GM19452 (cell line): ENCODE results near the gene AVL9.
"Not testable (repeated sequence)": the region's sequence is repeated elsewhere in the genome, so short reads cannot be mapped to it uniquely, and the experiment has no call there.

Experiments used
- ATAC-seq: cut with Tn5 transposase; IDR thresholded peaks from one replicate; pipeline ENCODE4 v1.9.1; 2021; ENCODE audit not compliant: unreplicated experiment

Gene AVL9

GRCh38 chr7:32634798-32635393 lies 139.6 kb downstream of the AVL9 start:
- not testable (repeated sequence) for ATAC-seq

GRCh38 chr7:32636725-32637462 lies 141.6 kb downstream of the AVL9 start:
- not testable (repeated sequence) for ATAC-seq

DNA sequence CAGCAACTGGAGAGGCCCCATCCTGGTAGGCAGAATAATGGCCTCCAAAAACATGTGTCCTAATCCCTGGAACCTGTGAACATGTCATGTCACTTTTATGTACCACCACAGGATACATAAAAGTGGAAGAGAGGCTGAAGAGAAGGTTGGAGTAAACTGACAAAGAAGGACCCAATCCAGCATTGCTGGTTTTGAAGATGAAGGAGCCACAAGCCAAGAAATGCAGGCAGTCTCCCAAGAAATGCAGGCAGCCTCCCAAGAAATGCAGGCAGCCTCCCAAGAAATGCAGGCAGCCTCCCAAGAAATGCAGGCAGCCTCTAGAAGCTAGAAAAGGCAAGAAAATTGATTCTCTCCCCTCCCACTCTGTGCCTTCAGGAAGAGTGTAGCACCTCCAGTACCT lies 142.3 kb downstream of the AVL9 start:
- not testable (repeated sequence) for ATAC-seq
